Measurements from ENCODE around the gene ZFX.

GRCh38 chrX:24113181-24113580 is 36.3 kb upstream of the ZFX start:
- TF ChIP-seq CTCF (IDR thresholded peaks at IDR 0.05) (no peak), POLR2A (IDR thresholded peaks at IDR 0.05) (no peak)

Data from adrenal gland (tissue), 5 donors.